Liver (tissue), 3 donors: ENCODE data around the gene PARVB.

Source experiments
- RAD21 ChIP-seq, 2 donors: IDR thresholded peaks; 2 replicates each; pipeline ENCODE4 v1.6.1; 2016; ENCODE audit warnings: antibody characterized with exemption in 2 of 2, mild to moderate bottlenecking in 2 of 2
- SP1 ChIP-seq: IDR thresholded peaks from 2 replicates; pipeline ENCODE4 v1.6.1; 2018; ENCODE audit warnings: antibody characterized with exemption, mild to moderate bottlenecking
- TAF1 ChIP-seq: conservative IDR thresholded peaks from 2 replicates; pipeline ENCODE4 v1.6.1; 2016; ENCODE audit warnings: antibody characterized with exemption, mild to moderate bottlenecking
- TF ChIP-seq, protein P1 (sequence below): IDR thresholded peaks from 2 replicates; pipeline ENCODE4 v1.6.1; 2016; ENCODE audit warnings: antibody characterized with exemption
- TF ChIP-seq, protein P2 (sequence below): fragments of 150-350 bp; IDR thresholded peaks from 2 replicates; pipeline ENCODE4 v1.5.1; 2017; ENCODE audit warnings: improper control_type of control experiment, low read depth, low read length; ENCODE audit not compliant: missing input control
- TF ChIP-seq, protein P3 (sequence below): IDR thresholded peaks from 2 replicates; pipeline ENCODE4 v1.6.1; 2016; ENCODE audit warnings: antibody characterized with exemption, mild to moderate bottlenecking
- donor health status: healthy.
- donor health status: healthy.

DNA sequence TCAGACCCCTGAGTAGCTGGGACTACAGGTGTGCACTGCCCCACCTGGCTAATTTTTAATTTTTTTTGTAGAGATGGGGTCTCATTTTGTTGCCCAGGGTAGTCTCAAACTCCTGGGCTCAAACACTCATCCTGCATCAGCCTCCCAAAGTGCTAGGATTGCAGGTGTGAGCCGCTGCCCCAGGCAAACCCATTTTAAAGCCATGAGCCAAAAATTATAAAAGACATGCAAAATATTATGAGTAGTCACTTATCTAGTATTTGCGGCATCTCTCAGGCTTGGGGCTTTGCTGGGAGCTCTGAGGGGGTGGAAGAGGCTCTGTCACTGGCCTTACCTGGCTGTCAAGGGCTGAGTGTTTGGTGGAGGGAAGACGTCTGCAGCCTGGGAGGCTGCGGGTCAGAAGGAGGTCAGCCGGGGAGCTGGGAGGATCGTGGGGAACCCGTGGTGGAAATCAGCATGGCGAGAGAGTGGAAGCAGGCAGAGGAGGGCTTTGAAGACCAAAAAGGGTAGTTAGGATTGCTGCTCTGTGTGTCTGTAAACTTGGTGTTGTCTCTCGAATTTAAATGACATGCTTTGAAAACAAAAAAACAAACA lies 87.6 kb downstream of the PARVB start:
- TF ChIP-seq, protein P1, sequence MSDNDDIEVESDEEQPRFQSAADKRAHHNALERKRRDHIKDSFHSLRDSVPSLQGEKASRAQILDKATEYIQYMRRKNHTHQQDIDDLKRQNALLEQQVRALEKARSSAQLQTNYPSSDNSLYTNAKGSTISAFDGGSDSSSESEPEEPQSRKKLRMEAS: no peak
- TF ChIP-seq, protein P2, sequence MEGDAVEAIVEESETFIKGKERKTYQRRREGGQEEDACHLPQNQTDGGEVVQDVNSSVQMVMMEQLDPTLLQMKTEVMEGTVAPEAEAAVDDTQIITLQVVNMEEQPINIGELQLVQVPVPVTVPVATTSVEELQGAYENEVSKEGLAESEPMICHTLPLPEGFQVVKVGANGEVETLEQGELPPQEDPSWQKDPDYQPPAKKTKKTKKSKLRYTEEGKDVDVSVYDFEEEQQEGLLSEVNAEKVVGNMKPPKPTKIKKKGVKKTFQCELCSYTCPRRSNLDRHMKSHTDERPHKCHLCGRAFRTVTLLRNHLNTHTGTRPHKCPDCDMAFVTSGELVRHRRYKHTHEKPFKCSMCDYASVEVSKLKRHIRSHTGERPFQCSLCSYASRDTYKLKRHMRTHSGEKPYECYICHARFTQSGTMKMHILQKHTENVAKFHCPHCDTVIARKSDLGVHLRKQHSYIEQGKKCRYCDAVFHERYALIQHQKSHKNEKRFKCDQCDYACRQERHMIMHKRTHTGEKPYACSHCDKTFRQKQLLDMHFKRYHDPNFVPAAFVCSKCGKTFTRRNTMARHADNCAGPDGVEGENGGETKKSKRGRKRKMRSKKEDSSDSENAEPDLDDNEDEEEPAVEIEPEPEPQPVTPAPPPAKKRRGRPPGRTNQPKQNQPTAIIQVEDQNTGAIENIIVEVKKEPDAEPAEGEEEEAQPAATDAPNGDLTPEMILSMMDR: no peak
- TF ChIP-seq TAF1 (no peak), RAD21 (IDR thresholded peaks at IDR 0.05) (no peak), SP1 (no peak)
- TF ChIP-seq, protein P3, sequence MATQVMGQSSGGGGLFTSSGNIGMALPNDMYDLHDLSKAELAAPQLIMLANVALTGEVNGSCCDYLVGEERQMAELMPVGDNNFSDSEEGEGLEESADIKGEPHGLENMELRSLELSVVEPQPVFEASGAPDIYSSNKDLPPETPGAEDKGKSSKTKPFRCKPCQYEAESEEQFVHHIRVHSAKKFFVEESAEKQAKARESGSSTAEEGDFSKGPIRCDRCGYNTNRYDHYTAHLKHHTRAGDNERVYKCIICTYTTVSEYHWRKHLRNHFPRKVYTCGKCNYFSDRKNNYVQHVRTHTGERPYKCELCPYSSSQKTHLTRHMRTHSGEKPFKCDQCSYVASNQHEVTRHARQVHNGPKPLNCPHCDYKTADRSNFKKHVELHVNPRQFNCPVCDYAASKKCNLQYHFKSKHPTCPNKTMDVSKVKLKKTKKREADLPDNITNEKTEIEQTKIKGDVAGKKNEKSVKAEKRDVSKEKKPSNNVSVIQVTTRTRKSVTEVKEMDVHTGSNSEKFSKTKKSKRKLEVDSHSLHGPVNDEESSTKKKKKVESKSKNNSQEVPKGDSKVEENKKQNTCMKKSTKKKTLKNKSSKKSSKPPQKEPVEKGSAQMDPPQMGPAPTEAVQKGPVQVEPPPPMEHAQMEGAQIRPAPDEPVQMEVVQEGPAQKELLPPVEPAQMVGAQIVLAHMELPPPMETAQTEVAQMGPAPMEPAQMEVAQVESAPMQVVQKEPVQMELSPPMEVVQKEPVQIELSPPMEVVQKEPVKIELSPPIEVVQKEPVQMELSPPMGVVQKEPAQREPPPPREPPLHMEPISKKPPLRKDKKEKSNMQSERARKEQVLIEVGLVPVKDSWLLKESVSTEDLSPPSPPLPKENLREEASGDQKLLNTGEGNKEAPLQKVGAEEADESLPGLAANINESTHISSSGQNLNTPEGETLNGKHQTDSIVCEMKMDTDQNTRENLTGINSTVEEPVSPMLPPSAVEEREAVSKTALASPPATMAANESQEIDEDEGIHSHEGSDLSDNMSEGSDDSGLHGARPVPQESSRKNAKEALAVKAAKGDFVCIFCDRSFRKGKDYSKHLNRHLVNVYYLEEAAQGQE: no peak
